Activated naive CD4-positive, alpha-beta T cell (primary cell): ENCODE results near the gene IFI27L1.
A peak's percentile ranks its signal among the peaks of the same experiment; 100 is the strongest.

Experiments used
- DNase-seq, 4 experiments: peaks; one replicate each; lab custom pipeline; 2025; lab: John Stamatoyannopoulos, UW

Gene IFI27L1

GRCh38 chr14:94080621-94081385 is at the start of gene IFI27L1, which contains the start of gene DDX24:
IFI27L1 (plus strand) TSS chr14:94081310; CDS start chr14:94096938, 15,628 bp downstream.
DDX24 (minus strand) TSS chr14:94081202; CDS start chr14:94079742, 1,460 bp downstream.
- peak; percentile 88 to 95 (median 92) for DNase-seq

DNA sequence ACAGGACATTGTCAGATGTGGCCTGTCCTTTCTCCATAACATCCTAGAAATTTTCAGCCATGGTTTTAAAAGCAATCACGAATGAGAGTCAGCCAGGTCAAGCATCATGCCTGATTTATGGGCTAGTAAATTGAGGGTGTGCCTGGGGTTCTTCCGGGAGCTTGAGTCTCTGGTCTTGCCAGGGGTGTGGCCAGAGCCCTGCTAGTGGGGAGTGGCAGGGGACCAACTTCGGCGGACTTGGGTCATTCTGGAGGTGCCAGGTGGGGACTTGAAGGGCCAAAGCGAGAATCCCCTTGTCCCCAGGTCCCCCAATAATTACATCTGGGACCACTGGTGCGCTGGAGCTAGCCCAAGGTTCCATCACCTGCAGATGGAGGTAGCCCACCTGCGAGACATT is 49.2 kb upstream of the IFI27L1 start:
- DNase-seq: no peak

GRCh38 chr14:94034886-94035285 is 46.2 kb upstream of the IFI27L1 start:
- DNase-seq: no peak

DNA sequence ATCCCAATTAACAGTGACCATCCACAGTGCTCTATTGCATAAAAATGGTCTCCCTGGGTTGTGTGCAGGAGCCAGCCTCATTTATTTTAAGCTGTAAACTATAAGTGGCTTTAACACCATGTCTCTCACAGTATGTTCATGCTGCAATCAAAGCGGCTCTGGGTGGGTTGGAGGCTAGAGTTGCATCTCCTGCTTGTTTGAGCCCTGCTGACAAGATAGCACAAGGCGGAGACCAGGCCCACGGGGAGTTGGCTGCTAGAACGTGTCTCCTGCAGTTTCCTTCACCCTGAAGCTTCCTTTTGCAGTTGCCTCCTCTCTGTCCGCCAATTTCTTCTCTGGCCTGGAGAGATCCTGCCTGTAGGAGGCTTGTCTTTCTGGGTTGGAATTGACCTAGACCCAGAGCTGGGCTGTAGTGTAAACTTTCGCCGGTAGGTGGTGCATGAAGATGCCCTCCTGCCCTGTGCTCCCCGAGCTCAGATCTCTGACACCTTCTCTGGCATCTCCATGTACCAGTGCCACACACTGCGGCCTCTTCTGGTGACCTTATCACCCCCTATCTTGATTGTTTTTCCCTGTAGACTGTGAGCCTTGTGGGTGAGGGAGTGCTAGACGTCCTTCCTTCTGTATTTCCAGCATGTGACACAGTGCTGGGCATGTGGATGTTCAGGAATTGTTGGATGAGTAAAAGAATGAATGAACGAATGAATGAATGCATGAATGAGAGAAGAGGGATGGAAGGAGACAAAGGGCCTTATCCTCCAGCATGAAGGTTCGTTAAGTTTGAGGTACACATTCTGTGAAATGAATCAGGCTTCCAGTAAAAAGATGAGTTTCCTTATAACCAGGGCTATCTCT is 44.6 kb upstream of the IFI27L1 start:
- DNase-seq: peak; percentile 38 to 65 (median 56)

- no peak for DNase-seq
Measured at GRCh38 chr14:94037954-94038353, 43.2 kb upstream of the IFI27L1 start.

DNA sequence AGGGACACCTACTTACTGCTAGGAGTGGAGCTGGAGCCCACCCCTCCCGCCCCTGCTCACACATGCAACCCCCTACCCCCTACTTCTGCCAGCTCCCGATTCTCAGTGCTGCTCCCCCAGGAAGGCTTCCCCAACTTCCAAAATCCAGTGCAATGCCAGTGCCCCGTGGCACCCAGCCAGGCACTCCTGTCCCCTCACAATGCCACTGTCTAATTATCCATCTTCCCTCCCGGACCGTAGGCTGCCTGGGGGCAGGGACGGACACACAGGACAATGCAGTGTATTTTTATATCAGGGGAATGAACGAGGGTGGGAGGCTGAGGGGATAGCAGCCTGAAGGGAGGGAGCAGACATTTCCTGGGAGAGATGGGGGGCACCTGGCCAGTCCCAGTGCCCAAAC is 42.6 kb upstream of the IFI27L1 start:
- DNase-seq: no peak

DNA sequence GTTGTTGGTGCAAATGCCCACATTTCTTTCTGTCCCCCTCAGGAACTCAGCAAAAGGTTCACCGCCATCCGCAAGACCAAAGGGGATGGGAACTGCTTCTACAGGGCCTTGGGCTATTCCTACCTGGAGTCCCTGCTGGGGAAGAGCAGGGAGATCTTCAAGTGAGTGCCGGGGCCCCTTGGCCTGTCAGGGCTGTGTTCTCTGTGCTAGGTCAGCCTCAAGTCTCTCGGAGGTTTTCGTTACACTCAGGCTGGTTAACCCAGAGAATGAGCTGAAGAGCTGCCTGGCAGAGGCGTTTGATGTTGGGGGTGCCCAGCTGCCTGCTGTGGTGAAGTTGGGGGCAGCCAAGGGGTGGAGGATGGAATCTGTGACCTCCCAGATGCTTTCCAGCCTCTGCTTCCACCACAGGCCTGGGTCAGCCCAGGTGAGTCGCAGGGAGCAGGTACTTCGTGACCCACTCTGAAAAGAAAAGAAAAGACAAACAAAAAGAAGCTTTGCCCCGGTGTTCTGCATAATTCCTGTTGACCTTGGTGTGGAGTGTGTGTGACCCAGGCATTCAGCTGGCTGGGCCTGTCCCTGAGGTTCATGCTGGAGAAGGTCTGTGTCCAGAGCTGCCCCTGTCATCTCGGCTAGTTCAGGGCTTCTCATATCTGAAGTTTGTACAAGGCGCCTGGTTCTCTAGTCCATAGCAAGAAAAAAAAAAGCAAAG is 42.0 kb upstream of the IFI27L1 start:
- DNase-seq: no peak

DNA sequence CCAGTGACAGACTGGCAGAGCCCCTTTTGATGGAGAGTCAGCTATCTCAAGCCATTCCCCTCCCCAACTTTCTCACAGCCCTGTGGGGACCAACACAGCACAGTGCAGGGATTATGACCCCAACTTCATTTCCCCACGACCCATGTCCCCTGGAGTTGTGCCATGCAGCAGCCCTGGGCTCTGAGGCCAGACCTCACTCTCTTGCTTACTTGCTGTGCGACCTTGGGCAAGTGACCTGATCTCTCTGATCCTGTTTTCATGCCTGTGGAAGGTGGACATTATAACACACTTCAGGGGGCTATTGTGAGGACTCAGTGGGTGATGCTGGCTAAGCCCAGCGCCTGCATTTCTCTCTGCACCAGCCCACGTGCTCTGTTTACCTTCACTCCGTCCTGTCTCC is 40.9 kb upstream of the IFI27L1 start:
- DNase-seq: no peak

DNA sequence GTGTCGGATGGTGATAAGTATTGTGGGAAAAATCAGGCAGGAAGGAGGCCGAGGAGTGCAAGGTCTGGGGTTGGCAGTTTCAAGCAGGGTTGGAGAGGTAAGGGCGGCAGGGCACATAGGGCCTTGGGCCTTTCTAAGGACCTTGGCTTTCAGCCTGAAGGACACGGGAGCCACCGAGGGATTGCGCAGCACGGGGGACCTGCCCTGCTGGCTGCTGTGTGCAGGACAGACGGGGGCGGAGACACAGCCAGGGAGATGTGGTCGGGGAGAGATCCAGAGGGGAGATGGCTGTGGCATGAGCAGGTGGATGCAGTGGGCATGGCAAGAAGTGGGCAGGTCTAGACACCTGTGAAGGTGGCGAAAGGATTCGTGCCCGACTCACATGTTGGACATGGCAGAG is 40.3 kb upstream of the IFI27L1 start:
- no peak for DNase-seq

GRCh38 chr14:94041551-94042346 is 39.4 kb upstream of the IFI27L1 start:
- no peak for DNase-seq

GRCh38 chr14:94042433-94043091 is 38.5 kb upstream of the IFI27L1 start:
- no peak for DNase-seq

GRCh38 chr14:94043111-94043755 is 37.9 kb upstream of the IFI27L1 start:
- no peak for DNase-seq

DNA sequence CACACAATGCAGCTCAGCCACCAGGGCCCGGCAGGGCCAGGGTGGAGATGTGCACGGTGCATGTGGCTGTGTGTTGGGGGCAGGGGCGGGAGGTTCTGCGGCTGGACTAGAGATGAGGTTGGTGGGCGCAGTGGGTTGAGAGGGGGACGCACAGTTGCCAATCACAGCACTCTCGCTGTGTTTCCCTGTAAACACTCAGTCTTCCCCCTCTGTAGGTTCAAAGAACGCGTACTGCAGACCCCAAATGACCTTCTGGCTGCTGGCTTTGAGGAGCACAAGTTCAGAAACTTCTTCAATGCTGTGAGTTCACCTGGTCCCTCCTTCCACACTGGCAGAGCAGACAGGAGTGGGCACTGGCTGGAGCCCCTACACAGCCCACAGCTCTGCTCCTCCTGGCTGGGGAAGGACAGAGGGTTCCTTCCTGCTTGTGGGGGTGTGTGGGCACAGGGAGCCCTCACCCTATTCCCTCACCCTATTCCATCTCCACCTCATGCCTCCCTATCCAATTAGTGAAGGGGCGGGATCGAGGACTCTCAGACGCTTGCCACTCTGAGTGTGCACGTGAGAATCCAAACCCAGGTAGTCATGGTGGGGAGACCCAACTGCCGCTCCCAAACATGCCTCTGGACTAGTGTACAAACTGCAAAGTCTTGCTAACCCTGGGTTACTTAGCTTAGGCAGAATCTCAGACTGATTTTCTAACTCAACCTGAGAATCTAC is 37.2 kb upstream of the IFI27L1 start:
- no peak for DNase-seq

DNA sequence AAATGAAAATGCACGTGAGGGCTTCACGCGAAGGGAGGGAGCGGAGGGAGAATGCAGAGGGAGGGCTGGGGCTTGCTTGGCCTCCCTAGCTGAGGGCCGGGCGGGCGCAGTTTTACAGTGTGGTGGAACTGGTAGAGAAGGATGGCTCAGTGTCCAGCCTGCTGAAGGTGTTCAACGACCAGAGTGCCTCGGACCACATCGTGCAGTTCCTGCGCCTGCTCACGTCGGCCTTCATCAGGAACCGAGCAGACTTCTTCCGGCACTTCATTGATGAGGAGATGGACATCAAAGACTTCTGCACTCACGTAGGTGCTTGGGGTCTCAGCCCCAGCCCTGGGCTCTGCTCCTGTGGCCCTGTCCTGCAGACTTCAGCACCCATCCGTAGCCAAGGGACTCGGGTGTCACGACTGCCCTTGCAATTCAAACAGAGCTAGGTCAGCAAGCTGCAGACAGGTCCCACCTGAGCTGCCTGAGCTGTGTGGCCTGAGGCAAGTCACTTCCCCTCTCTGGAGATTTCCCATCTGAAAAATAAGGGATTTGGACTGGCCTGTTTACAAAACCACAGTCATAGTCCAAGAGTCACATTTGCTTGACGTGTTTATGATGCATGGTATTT is 36.5 kb upstream of the IFI27L1 start:
- DNase-seq: no peak

- DNase-seq: no peak
Measured at GRCh38 chr14:94045101-94045500, 36.0 kb upstream of the IFI27L1 start.

DNA sequence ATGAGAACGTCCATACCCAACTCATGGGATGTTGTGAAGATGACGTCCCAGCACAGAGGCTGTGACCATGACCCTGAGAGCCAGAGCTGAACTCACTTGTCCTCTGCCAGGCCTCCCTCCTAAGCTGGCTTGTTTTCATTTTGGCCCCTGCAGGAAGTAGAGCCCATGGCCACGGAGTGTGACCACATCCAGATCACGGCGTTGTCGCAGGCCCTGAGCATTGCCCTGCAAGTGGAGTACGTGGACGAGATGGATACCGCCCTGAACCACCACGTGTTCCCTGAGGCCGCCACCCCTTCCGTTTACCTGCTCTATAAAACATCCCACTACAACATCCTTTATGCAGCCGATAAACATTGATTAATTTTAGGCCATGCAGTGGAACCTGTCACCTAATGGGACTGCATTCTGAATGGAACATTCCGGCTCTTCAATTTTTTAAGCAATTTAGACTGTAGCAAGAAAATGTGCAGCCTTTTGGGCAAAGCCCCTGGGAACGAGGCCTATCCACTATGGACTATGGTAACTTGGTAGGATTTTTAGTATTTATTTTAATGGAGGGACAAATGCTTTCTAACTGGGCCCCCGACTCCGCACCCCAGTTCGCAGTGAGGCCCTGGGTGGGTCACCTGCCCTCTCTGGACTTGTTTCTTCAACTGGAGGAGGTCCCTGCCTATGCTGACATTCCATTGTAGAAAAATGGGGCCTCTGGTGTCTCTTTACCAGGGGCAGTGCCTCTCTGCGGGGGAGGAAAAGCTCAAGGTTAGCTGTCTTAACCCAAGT is 35.4 kb upstream of the IFI27L1 start:
- DNase-seq: no peak

- DNase-seq: no peak
Measured at GRCh38 chr14:94046696-94047250, 34.3 kb upstream of the IFI27L1 start.

DNA sequence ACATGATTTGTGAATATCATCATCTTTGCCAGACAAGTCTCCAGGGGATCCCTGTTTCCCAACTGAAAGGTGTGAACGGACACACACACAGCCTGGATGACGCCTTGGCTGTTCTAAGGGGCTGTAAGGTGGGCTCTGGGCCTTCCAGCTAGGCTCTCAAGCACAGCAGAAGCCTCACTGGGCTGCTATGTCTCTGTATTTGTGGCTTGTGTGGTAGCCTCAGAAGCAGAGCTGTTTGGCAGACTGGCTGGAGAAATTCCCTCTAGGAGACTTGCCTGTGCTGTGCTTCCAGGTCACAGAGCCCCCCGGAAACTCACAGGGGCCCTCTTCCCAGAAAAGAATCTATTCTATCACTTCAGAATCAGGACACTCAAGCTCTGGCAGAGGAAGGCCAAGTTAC is 33.5 kb upstream of the IFI27L1 start:
- DNase-seq: no peak
